ENCODE results near the gene SMPD3. TPM values are rescaled to one million over a fixed set of nuclear protein-coding genes. Genes with fewer than 3 reads are reported as not detected.
A peak's percentile ranks its signal among the peaks of the same experiment; 100 is the strongest.

Gene SMPD3
- total and polyA plus RNA-seq, 2 of the 8 experiments (the other 6 are each of a cell fraction or from before 2014, with no cell fraction given): 0.39 to 1.3 TPM

DNA sequence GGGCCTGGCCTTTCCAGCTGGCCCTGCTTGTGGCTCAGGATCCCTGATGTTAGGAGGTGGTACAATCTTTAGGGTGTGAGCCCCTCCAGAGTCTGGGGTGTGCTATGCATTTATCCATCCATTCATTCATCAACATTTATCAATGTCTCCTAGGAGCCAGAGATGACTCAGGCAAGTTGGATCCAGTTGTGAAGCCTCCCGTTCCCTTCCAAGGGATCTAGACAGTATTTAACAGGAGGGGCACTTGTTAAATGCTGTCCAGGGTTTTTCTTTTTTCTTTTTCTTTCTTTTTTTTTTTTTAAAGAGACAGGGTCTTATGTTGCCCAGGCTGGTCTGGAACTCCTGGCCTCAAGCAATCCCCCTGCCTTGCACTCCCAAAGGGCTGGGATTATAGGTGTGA lies 42.0 kb upstream of the SMPD3 start:
- no peak overlapping the region for H2AK5ac ChIP-seq (ENCODE audit: low read depth, low read length)
- ChIA-PET POLR2A (ENCODE audit: partially characterized antibody) (interaction anchor here (1.3 kb wide), 1 partner anchor 10 kb away, joined by 3 read pairs; no protein-coding TSS in a partner anchor), CTCF (ENCODE audit: partially characterized antibody) (interaction anchor here (1.1 to 1.7 kb wide), 4 partner anchors 10 to 126 kb away, joined by 3 to 7 read pairs (median 5); no protein-coding TSS in a partner anchor)
- no peak for DNase-seq (ENCODE audit: low read depth in 1 of 2, low spot score in 2 of 2)
- no peak overlapping the region for H4K5ac ChIP-seq (ENCODE audit: insufficient read length, low read depth, low read length)
- H2BK15ac ChIP-seq (ENCODE audit: low read length): no peak overlapping the region
- H3K23me2 ChIP-seq (ENCODE audit: low read depth, low read length): no peaks in the 10 kb centered on the region; the same call in 1 of the 2 replicates
- no peak overlapping the region for H2AFZ ChIP-seq (ENCODE audit: low read length)
- H2BK20ac ChIP-seq (ENCODE audit: low read length): no peak overlapping the region
- H3K9me3 ChIP-seq (ENCODE audit: insufficient read depth in 2 of 2, low read depth in 1 of 2, low read length in 1 of 2): peaks cover 0 to 4% of the 10 kb centered on the region in 2 experiments; a peak in 1 of 4 replicates
- H3K79me2 ChIP-seq (ENCODE audit: control insufficient read depth in 1 of 2, insufficient read depth in 2 of 2, low read length in 2 of 2): no peaks in the 10 kb centered on the region
- H3K14ac ChIP-seq (ENCODE audit: insufficient read length): no peak overlapping the region
- H3K79me1 ChIP-seq (ENCODE audit: low read depth, low read length): no peaks in the 10 kb centered on the region
- 88% methylated on average over 1 of the region's 1 CpG; no CpG with 5 or more reads in 1 of the 2 experiments for WGBS, 2 experiments (ENCODE audit: extremely low coverage in 1 of 2, insufficient coverage in 1 of 2, insufficient read length in 1 of 2, insufficient replicate concordance in 2 of 2, low coverage in 1 of 2, low lambda C conversion rate in 2 of 2, missing lambda C conversion rate in 1 of 2)
- H3K4me3 ChIP-seq (ENCODE audit: extremely low read depth in 1 of 4, insufficient read depth in 2 of 4, low read depth in 3 of 4, low read length in 4 of 4): no peak overlapping the region
- no peak overlapping the region for H3K18ac ChIP-seq (ENCODE audit: extremely low read depth, low read length)
- H2BK12ac ChIP-seq (ENCODE audit: low read depth, low read length): no peak overlapping the region
- H3K27ac ChIP-seq (ENCODE audit: low read depth, low read length): no peak overlapping the region
- H4K91ac ChIP-seq (replicated peaks; ENCODE audit: insufficient read length, low read length): no peak overlapping the region
- H2BK5ac ChIP-seq (ENCODE audit: low read depth, low read length): no peak overlapping the region
- TF ChIP-seq CEBPB (IDR thresholded peaks at IDR 0.05; ENCODE audit: low read depth, low read length) (no peak), EZH2 (IDR thresholded peaks at IDR 0.05; ENCODE audit: low read depth, low read length, severe bottlenecking) (no peak), KDM4A (IDR thresholded peaks at IDR 0.05; ENCODE audit: low read depth, low read length, severe bottlenecking) (no peak), SRF (IDR thresholded peaks at IDR 0.05; ENCODE audit: low read depth, low read length) (no peak), PHF8 (conservative IDR thresholded peaks at IDR 0.05; ENCODE audit: low read depth, low read length) (no peak), GTF2F1 (IDR thresholded peaks at IDR 0.05; ENCODE audit: borderline replicate concordance, low read depth, low read length) (no peak), SP4 (IDR thresholded peaks at IDR 0.05; ENCODE audit: low read length) (no peak), KDM1A (IDR thresholded peaks at IDR 0.05; ENCODE audit: borderline replicate concordance, low read length) (no peak), NANOG (IDR thresholded peaks at IDR 0.05; ENCODE audit: insufficient read depth, low read depth, low read length, poor library complexity, severe bottlenecking) (no peak), POLR2A (IDR thresholded peaks at IDR 0.05; ENCODE audit: control extremely low read depth in 1 of 2, low read depth in 2 of 2, low read length in 2 of 2) (no peak), TAF7 (optimal IDR thresholded peaks at IDR 0.05; ENCODE audit: borderline replicate concordance, low read depth, low read length) (no peak), ASH2L (IDR thresholded peaks at IDR 0.05; ENCODE audit: low read length) (no peak)
- TF ChIP-seq, protein P1, sequence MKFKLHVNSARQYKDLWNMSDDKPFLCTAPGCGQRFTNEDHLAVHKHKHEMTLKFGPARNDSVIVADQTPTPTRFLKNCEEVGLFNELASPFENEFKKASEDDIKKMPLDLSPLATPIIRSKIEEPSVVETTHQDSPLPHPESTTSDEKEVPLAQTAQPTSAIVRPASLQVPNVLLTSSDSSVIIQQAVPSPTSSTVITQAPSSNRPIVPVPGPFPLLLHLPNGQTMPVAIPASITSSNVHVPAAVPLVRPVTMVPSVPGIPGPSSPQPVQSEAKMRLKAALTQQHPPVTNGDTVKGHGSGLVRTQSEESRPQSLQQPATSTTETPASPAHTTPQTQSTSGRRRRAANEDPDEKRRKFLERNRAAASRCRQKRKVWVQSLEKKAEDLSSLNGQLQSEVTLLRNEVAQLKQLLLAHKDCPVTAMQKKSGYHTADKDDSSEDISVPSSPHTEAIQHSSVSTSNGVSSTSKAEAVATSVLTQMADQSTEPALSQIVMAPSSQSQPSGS (IDR thresholded peaks at IDR 0.05; ENCODE audit: low read length): no peak
- H4K20me1 ChIP-seq (replicated peaks in 1 of 2; ENCODE audit: control insufficient read depth in 1 of 2, insufficient read depth in 2 of 2, low read length in 2 of 2): no peaks in the 10 kb centered on the region
- no peak overlapping the region for H3K23ac ChIP-seq (ENCODE audit: insufficient read length)
- no peak overlapping the region for H2BK120ac ChIP-seq (replicated peaks; ENCODE audit: low read depth, low read length)
- no peaks in the 10 kb centered on the region for H3K27me3 ChIP-seq (replicated peaks in 1 of 4; ENCODE audit: control insufficient read depth in 3 of 4, extremely low read depth in 1 of 4, insufficient read depth in 3 of 4, low read length in 3 of 4)
- H3K36me3 ChIP-seq (ENCODE audit: control insufficient read depth in 2 of 4, insufficient read depth in 4 of 4, low read length in 3 of 4): no peaks in the 10 kb centered on the region
- H3K9ac ChIP-seq (replicated peaks in 1 of 4; ENCODE audit: extremely low read depth in 1 of 4, low read depth in 3 of 4, low read length in 3 of 4): no peak overlapping the region
- 0 out of 2 replicates have a peak overlapping the region, but pooled peaks have one; percentile 46 for H4K8ac ChIP-seq (ENCODE audit: extremely low read depth, insufficient read depth, low read length)
- H3K4ac ChIP-seq (replicated peaks; ENCODE audit: insufficient read length, low read depth, low read length): no peak overlapping the region
- H3K56ac ChIP-seq (replicated peaks; ENCODE audit: insufficient read length, low read depth, low read length): no peak overlapping the region
- H3K4me2 ChIP-seq (ENCODE audit: insufficient read depth in 1 of 2, low read depth in 2 of 2, low read length in 2 of 2): no peak overlapping the region; a peak in 1 of 4 replicates
- no peak for FAIRE-seq
- H3K4me1 ChIP-seq (replicated peaks in 1 of 4; ENCODE audit: control insufficient read depth in 3 of 4, insufficient read depth in 4 of 4, low read length in 3 of 4): peaks cover 6 to 14% (median 10%) of the 10 kb centered on the region in 4 experiments
